LNCaP clone FGC (cell line): Measurements from ENCODE around the gene JSRP1.
A peak's percentile ranks its signal among the peaks of the same experiment; 100 is the strongest.

ENCODE experiments used
- DNase-seq: peaks from one replicate; pipeline ENCODE4 v3.0.0-alpha.2; 2011; ENCODE audit warnings: low read depth
- H3K4me3 ChIP-seq: 2 replicates; pipeline ENCODE4 v1.5.1; 2011; ENCODE audit warnings: mild to moderate bottlenecking, low read depth, low read length, control low read depth
- CTCF ChIP-seq: IDR thresholded peaks from 2 replicates; pipeline ENCODE4 v1.5.1; 2012; ENCODE audit warnings: mild to moderate bottlenecking; ENCODE audit not compliant: control insufficient read depth, insufficient read depth; ENCODE audit errors: extremely low read depth

Gene JSRP1

DNA sequence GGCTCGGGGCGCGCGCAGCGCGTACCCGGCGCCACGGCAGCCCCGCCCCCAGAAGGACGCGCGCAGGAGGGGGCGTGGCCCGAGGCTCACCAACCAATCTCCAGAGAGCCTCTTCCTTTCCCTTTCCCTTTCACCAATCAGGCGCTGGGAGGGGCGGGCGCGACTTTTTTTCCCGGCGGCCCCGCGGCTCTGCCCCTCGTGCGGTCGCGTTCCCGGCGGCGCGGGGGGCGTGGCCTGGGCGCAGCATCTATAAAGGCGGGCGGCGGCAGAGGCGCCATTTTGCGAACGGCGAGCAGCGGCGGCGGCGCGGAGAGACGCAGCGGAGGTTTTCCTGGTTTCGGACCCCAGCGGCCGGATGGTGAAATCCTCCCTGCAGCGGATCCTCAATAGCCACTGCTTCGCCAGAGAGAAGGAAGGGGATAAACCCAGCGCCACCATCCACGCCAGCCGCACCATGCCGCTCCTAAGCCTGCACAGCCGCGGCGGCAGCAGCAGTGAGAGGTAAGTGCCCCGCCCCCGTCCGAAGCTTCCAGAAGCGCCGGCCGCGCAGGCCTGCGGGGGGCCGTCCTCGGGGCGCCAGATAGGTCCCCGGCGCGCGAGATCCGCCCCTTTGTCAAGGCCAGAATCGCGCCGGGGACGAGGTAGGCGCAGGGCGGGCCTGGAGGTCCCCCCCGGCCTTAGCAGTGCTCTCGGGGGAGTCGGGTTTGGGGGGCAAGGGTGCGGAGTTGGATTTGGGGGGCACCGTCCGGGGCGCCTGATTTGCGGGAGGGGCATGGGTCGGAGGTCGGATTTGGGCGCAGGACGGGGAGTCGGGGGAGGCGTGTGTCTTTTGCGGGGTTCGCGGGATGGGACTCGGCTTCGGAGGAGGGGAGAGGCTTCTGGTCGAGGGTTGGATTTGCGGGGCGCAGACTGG, 13.3 kb upstream of the JSRP1 start:
- no peak for TF ChIP-seq CTCF

DNA sequence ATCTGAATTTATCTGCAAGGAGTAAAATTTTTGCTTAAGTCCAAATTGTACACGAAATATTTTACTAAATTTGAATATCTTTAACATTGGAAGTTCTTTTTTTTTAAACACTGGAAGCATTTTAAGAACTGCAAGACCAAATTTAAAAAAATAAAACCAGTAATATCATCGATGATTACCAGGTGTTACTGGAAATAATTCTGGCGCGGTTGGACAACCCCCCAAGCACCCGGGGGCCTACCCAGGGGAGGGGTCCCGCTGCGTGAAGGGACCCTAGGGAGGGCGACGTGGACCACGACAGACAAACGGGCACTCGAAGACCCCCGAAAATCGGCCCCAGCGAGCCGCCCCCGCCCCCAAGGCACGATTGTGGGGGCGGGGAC, 12.6 kb upstream of the JSRP1 start:
- no peak for DNase-seq
- H3K4me3 ChIP-seq = peak overlapping the region; percentile 93
- TF ChIP-seq CTCF = no peak

More for the DNA sequence above, 13.3 kb upstream of the JSRP1 start:
- peak overlapping the region; percentile 93 for H3K4me3 ChIP-seq
- DNase-seq = peak; percentile 76

- peak overlapping the region; percentile 93 for H3K4me3 ChIP-seq
- no peak for DNase-seq
- TF ChIP-seq CTCF = no peak
Measured at GRCh38 chr19:2268480-2268830, 12.2 kb upstream of the JSRP1 start.

DNA sequence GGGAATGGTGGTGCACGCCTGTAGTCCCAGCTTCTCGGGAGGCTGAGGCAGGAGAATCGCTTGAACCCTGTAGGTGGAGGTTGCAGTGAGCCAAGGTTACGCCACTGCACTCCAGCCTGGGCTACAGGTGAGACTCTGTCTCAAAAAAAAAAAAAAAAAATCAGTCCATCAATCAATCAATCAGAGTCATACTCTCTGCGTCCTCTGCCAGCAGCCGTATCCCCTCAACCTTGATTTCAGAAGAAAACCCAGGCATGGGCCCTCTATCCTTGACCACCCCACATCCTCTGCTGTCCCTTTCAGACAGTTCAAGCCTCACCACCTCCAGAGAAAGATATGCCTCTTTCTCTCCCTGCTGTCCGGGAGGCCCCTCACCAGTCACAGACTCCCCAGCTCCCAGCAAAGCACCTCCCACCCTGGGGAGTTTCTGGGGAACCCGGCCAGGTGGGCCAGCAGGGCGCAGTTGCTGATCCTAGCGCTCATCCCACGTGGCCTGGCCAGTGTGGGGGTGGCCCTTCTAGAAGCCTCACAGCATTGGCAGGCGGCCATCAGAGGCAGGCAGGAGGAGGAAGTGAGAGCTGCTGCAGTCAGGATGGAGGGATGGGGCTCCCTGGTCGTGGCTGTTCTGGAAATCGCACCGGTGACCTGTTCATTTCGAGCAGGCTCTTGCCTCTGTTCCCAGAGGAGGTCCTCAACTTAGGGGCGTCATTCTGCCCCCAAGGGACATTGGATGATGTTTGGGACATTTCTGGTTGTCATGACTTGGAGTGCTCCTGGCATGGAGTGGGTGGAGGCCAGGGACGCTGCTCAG, 10.2 kb upstream of the JSRP1 start:
- H3K4me3 ChIP-seq = no peak overlapping the region
- no peak for TF ChIP-seq CTCF
- DNase-seq = no peak

DNA sequence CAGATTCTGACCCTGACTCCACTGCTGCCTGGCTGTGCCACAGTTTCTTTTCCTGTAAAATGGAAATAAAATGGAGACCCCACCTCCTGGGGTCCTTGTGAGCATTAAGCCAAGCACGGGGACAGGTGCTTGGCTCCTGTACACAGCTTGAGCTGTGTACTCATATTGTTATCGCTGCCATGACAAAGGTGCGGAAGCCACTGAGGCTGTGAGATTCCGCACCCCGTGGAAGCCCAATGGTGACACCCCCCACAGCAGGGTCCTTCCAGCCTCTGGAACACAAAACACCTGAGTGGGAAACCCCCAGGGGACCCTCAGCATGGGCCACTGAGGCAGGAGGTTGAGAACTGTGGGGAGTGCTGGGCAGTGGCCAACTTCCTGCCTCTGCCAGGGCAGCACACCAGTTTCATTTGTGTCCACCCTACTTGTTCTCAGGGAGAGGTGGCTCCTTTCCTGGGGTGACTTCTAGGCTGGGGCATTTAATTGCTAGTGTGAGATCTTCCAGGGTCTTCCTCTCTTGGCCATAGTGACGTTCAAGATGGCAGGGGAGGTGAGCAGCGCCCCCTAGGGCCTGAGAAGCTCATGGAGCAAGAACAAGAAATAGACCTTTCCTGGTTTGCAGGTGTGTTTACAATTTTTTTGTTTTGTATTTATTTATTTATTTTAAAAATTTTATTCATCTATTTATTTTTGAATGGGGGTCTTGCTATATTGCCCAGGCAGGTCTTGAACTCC, 5.4 kb upstream of the JSRP1 start:
- TF ChIP-seq CTCF = peak; percentile 44
- H3K4me3 ChIP-seq = no peak overlapping the region
- no peak for DNase-seq

DNA sequence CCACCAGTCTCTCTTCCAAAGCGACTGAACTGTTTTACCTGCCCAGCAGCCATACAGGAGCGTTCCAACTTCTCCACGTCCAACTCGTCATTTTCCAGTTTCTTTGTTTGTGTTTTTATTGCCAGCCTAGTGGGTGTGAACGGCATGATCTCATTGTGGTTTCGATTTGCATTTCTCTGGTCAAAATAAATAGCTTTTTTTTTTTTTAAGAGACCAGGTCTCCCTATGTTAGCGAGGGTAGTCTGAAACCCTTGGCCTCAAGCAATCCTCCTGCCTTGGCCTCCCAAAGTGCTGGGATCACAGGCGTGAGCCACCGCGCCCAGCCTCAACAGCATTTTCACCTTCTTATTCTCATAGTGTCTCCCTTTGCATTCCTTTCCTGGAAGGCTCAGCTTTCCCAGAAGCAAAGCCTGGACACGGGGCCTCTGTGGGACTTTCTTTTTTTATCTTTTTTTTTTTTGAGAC, 4.2 kb upstream of the JSRP1 start:
- DNase-seq = no peak

More for the DNA sequence above, 4.2 kb upstream of the JSRP1 start:
- no peak overlapping the region for H3K4me3 ChIP-seq
- TF ChIP-seq CTCF = no peak
